Nephron progenitor cell (in vitro differentiated cells): ENCODE data around the gene MEMO1.
A peak's percentile ranks its signal among the peaks of the same experiment; 100 is the strongest.
"Not testable (repeated sequence)": the region's sequence is repeated elsewhere in the genome, so short reads cannot be mapped to it uniquely, and the experiment has no call there.

Experiments
- DNase-seq: peaks from one replicate; pipeline ENCODE4 v3.0.0; 2021
- H3K27ac Mint-ChIP-seq: 2 replicates; pipeline ENCODE4 v1.8.0; 2021; ENCODE audit warnings: mild to moderate bottlenecking, moderate library complexity, mixed read lengths
- H3K27me3 Mint-ChIP-seq: 2 replicates; pipeline ENCODE4 v1.8.0; 2021; ENCODE audit warnings: mild to moderate bottlenecking, low read depth, mixed read lengths; ENCODE audit not compliant: poor library complexity
- H3K36me3 Mint-ChIP-seq: 2 replicates; pipeline ENCODE4 v1.8.0; 2021; ENCODE audit warnings: low read depth, mixed read lengths
- H3K4me1 Mint-ChIP-seq: 2 replicates; pipeline ENCODE4 v1.8.0; 2021; ENCODE audit warnings: mixed read lengths
- H3K4me3 Mint-ChIP-seq: 2 replicates; pipeline ENCODE4 v1.8.0; 2021; ENCODE audit warnings: mild to moderate bottlenecking, moderate library complexity, mixed read lengths
- H3K9me3 Mint-ChIP-seq: 2 replicates; pipeline ENCODE4 v1.8.0; 2021; ENCODE audit warnings: mild to moderate bottlenecking, moderate library complexity, mixed read lengths
- CTCF ChIP-seq: fragments of 200-600 bp; sonication (generic); IDR thresholded peaks from 2 replicates; pipeline ENCODE4 v1.5.0; 2021; ENCODE audit warnings: antibody characterized with exemption

MEMO1 gene

GRCh38 chr2:32010670-32011484, at the start of gene MEMO1:
Gene MEMO1 (minus strand): TSS chr2:32011008. CDS start chr2:32010247, 761 bp downstream.
- Mint-ChIP-seq H3K4me1 (peaks cover 47% of the 10 kb centered on the region), H3K27me3 (no peaks in the 10 kb centered on the region), H3K27ac (peak within 1 kb of the TSS; percentile 88), H3K9me3 (no peaks in the 10 kb centered on the region), H3K4me3 (peak within 1 kb of the TSS; percentile 98), H3K36me3 (peaks cover 20% of the 10 kb centered on the region)
- peak; percentile 93 for DNase-seq
- no peak for TF ChIP-seq CTCF

- DNase-seq = no peak
- Mint-ChIP-seq H3K27ac (no peak overlapping the region), H3K4me3 (no peak overlapping the region), H3K36me3 (no peaks in the 10 kb centered on the region), H3K9me3 (no peaks in the 10 kb centered on the region), H3K27me3 (no peaks in the 10 kb centered on the region), H3K4me1 (peaks cover 19% of the 10 kb centered on the region)
- TF ChIP-seq CTCF = no peak
Observed at GRCh38 chr2:32060266-32060665, 49.5 kb upstream of the MEMO1 start.

- Mint-ChIP-seq H3K4me3 (no peak overlapping the region), H3K27me3 (no peaks in the 10 kb centered on the region), H3K27ac (no peak overlapping the region), H3K36me3 (no peaks in the 10 kb centered on the region), H3K4me1 (peaks cover 10% of the 10 kb centered on the region), H3K9me3 (no peaks in the 10 kb centered on the region)
- no peak for TF ChIP-seq CTCF
- DNase-seq = no peak
Observed at GRCh38 chr2:32058130-32058529, 47.3 kb upstream of the MEMO1 start.

- not testable (repeated sequence) for H3K4me1 Mint-ChIP-seq, H3K9me3 Mint-ChIP-seq
Observed at GRCh38 chr2:32054583-32054982, 43.8 kb upstream of the MEMO1 start.

GRCh38 chr2:32051836-32052439, 41.1 kb upstream of the MEMO1 start:
- no peak for TF ChIP-seq CTCF
- H3K9me3 Mint-ChIP-seq = no peaks in the 10 kb centered on the region
- no peaks in the 10 kb centered on the region for H3K36me3 Mint-ChIP-seq
- no peak overlapping the region for H3K27ac Mint-ChIP-seq
- no peaks in the 10 kb centered on the region for H3K4me1 Mint-ChIP-seq
- no peak for DNase-seq
- no peaks in the 10 kb centered on the region for H3K27me3 Mint-ChIP-seq
- no peak overlapping the region for H3K4me3 Mint-ChIP-seq

More at GRCh38 chr2:32054583-32054982, 43.8 kb upstream of the MEMO1 start:
- not testable (repeated sequence) for DNase-seq, H3K27ac Mint-ChIP-seq, H3K36me3 Mint-ChIP-seq, H3K27me3 Mint-ChIP-seq, H3K4me3 Mint-ChIP-seq

- Mint-ChIP-seq H3K4me1 (peaks cover 21% of the 10 kb centered on the region), H3K9me3 (no peaks in the 10 kb centered on the region), H3K27ac (no peak overlapping the region), H3K36me3 (no peaks in the 10 kb centered on the region), H3K4me3 (no peak overlapping the region), H3K27me3 (no peaks in the 10 kb centered on the region)
- no peak for TF ChIP-seq CTCF
- DNase-seq = no peak
Observed at GRCh38 chr2:32043561-32043960, 32.8 kb upstream of the MEMO1 start.
